CD14-positive monocyte (primary cell): Measurements from ENCODE around the gene SLC66A2. TPM values are rescaled to one million over a fixed set of nuclear protein-coding genes. Genes with fewer than 3 reads are reported as not detected.
"Not testable (repeated sequence)": the region's sequence is repeated elsewhere in the genome, so short reads cannot be mapped to it uniquely, and the experiment has no call there.

Source experiments
- DNase-seq, 3 donors: peaks; one replicate each; pipeline ENCODE4 v3.0.0-alpha.2; 2011 to 2022
- H2AFZ ChIP-seq: 2 replicates; pipeline ENCODE4 v1.6.0; 2012; ENCODE audit warnings: mild to moderate bottlenecking, low read depth, low read length, inconsistent platforms; ENCODE audit not compliant: insufficient read depth, poor library complexity, severe bottlenecking
- H3K27ac ChIP-seq, 2 donors: 1 replicate in 1 of 2; 2 replicates in 1 of 2; pipeline ENCODE4 v1.5.1; 2012 to 2013; ENCODE audit warnings: low read length in 2 of 2, control low read depth in 1 of 2, inconsistent platforms in 1 of 2, low read depth in 1 of 2, mild to moderate bottlenecking in 1 of 2
- H3K27me3 ChIP-seq, 2 donors: one replicate each; pipeline versions ENCODE4 v1.6.0 to v1.6.1; 2011 to 2013; ENCODE audit warnings: low read length in 2 of 2; ENCODE audit not compliant: control insufficient read depth in 2 of 2, insufficient read depth in 2 of 2
- H3K36me3 ChIP-seq, 2 donors: replicated peaks in 1 of 2; 1 replicate in 1 of 2; 2 replicates in 1 of 2; pipeline versions ENCODE4 v1.5.1 to v1.6.1; 2012 to 2013; ENCODE audit warnings: low read length in 2 of 2, control low read depth in 1 of 2, inconsistent platforms in 1 of 2, mild to moderate bottlenecking in 1 of 2; ENCODE audit not compliant: insufficient read depth in 2 of 2, control insufficient read depth in 1 of 2
- H3K4me1 ChIP-seq, 2 donors: 1 replicate in 1 of 2; 2 replicates in 1 of 2; pipeline versions ENCODE4 v1.5.1 to v1.6.1; 2012 to 2013; ENCODE audit warnings: low read length in 2 of 2, control low read depth in 1 of 2, inconsistent platforms in 1 of 2, mild to moderate bottlenecking in 1 of 2, moderate library complexity in 1 of 2; ENCODE audit not compliant: insufficient read depth in 2 of 2, control insufficient read depth in 1 of 2
- H3K4me2 ChIP-seq: replicated peaks from 2 replicates; pipeline ENCODE3; 2012; ENCODE audit warnings: low read length, moderate library complexity, mild to moderate bottlenecking; ENCODE audit not compliant: poor library complexity, severe bottlenecking; ENCODE audit errors: extremely low read depth
- H3K4me3 ChIP-seq, 3 experiments: fragments of 200-600 bp in 1 of 3; sonication (generic) in 1 of 3; replicated peaks in 1 of 3; 1 replicate in 2 of 3; 2 replicates in 1 of 3; pipeline ENCODE4 v1.5.1; 2011 to 2013; ENCODE audit warnings: low read length in 3 of 3, mild to moderate bottlenecking in 3 of 3, control low read depth in 2 of 3, low read depth in 2 of 3, inconsistent platforms in 1 of 3, moderate library complexity in 1 of 3
- H3K79me2 ChIP-seq: 2 replicates; pipeline ENCODE4 v1.6.0; 2012; ENCODE audit warnings: mild to moderate bottlenecking, control low read depth, inconsistent platforms, low read length, moderate library complexity; ENCODE audit not compliant: insufficient read depth
- H3K9ac ChIP-seq: 2 replicates; pipeline ENCODE4 v1.6.0; 2017; ENCODE audit warnings: low read length, mild to moderate bottlenecking; ENCODE audit not compliant: insufficient read depth, poor library complexity, severe bottlenecking
- H3K9me3 ChIP-seq, 2 donors: replicated peaks in 1 of 2; 1 replicate in 1 of 2; 2 replicates in 1 of 2; pipeline versions ENCODE4 v1.5.1 to v1.6.1; 2012 to 2013; ENCODE audit warnings: low read length in 2 of 2, control low read depth in 1 of 2; ENCODE audit not compliant: control insufficient read depth in 1 of 2, insufficient read depth in 1 of 2
- H4K20me1 ChIP-seq: 2 replicates; pipeline ENCODE4 v1.6.0; 2012; ENCODE audit warnings: mild to moderate bottlenecking, low read length, control low read depth, moderate library complexity; ENCODE audit not compliant: insufficient read depth
- H3K27ac Mint-ChIP-seq, 7 donors: one replicate each; pipeline ENCODE4 v1.8.0; 2020; ENCODE audit warnings: mild to moderate bottlenecking in 7 of 7, mixed read lengths in 7 of 7, moderate library complexity in 6 of 7, inconsistent platforms in 2 of 7
- H3K27me3 Mint-ChIP-seq, 3 donors: one replicate each; pipeline ENCODE4 v1.8.0; 2021 to 2022; ENCODE audit warnings: low read depth in 3 of 3, mild to moderate bottlenecking in 3 of 3, mixed read lengths in 3 of 3, moderate library complexity in 3 of 3, inconsistent platforms in 1 of 3
- H3K36me3 Mint-ChIP-seq, 2 donors: one replicate each; pipeline ENCODE4 v1.8.0; 2020; ENCODE audit warnings: mixed read lengths in 2 of 2, inconsistent platforms in 1 of 2, mild to moderate bottlenecking in 1 of 2
- H3K4me1 Mint-ChIP-seq: one replicate; pipeline ENCODE4 v1.8.0; 2020; ENCODE audit warnings: mild to moderate bottlenecking, mixed read lengths
- H3K4me3 Mint-ChIP-seq, 2 donors: one replicate each; pipeline ENCODE4 v1.8.0; 2020; ENCODE audit warnings: mild to moderate bottlenecking in 2 of 2, mixed read lengths in 2 of 2, moderate library complexity in 1 of 2
- H3K9me3 Mint-ChIP-seq, 7 donors: one replicate each; pipeline ENCODE4 v1.8.0; 2020 to 2022; ENCODE audit warnings: mixed read lengths in 7 of 7, mild to moderate bottlenecking in 6 of 7, moderate library complexity in 6 of 7, inconsistent platforms in 2 of 7
- CTCF ChIP-seq: fragments of 200-600 bp; IDR thresholded peaks from one replicate; pipeline ENCODE4 v1.8.0; 2022; ENCODE audit warnings: antibody characterized with exemption, mild to moderate bottlenecking
- WGBS: methylation state at CpG from one replicate; pipeline ENCODE4 v1.1.5; 2013; ENCODE audit warnings: missing lambda C conversion rate; ENCODE audit not compliant: insufficient coverage; 5-methylcytosine and 5-hydroxymethylcytosine counted together
- intact Hi-C, 2 donors: fragments of 100-400 bp; cut with micrococcal nuclease; formaldehyde crosslinking; loops; one replicate each; pipeline versions ENCODE4 v1.15.0 to v1.15.1; 2023
- polyA plus RNA-seq, 3 donors: library from polyadenylated mRNA; depleted of rRNA in 1 of 3; unstranded in 2 of 3; stranded (reverse) in 1 of 3; fragments of 300-500 nt in 2 of 3; fragments of >200 nt in 1 of 3; fragmentation: Illumina TruSeq in 2 of 3; gene quantifications; 1 replicate in 2 of 3; 2 replicates in 1 of 3; pipeline ENCODE4 v1.2.3, GENCODE V29; 2012 to 2021

Gene SLC66A2
- polyA plus RNA-seq, 3 donors = 26.8 to 42.6 (median 33.8) TPM

GRCh38 chr18:79999701-80000100 is 48.2 kb upstream of the SLC66A2 start:
- H3K9ac ChIP-seq, H3K79me2 ChIP-seq, H2AFZ ChIP-seq, H3K27me3 ChIP-seq, intact Hi-C loops, H3K4me1 ChIP-seq, H4K20me1 ChIP-seq, H3K4me1 Mint-ChIP-seq, H3K27ac ChIP-seq, H3K36me3 ChIP-seq, H3K4me3 Mint-ChIP-seq, H3K4me3 ChIP-seq, H3K4me2 ChIP-seq, H3K36me3 Mint-ChIP-seq, H3K27ac Mint-ChIP-seq, H3K27me3 Mint-ChIP-seq: not testable (repeated sequence)
- WGBS = 100% methylated on average over 1 of the region's 2 CpGs
- H3K9me3 Mint-ChIP-seq = peaks cover 16 to 35% (median 26%) of the 10 kb centered on the region in 7 donors
- peak in 1 of 3 donors; percentile 20 for DNase-seq
- H3K9me3 ChIP-seq = peaks cover 12 to 21% of the 10 kb centered on the region in 2 donors

GRCh38 chr18:79991494-79991893 is 40.0 kb upstream of the SLC66A2 start:
- H4K20me1 ChIP-seq = peaks cover 7% of the 10 kb centered on the region
- H3K36me3 ChIP-seq = no peaks in the 10 kb centered on the region
- Mint-ChIP-seq H3K36me3 (peaks cover under 1% of the 10 kb centered on the region in 2 donors), H3K27me3 (peaks cover 0 to 4% (median 0%) of the 10 kb centered on the region in 3 donors), H3K27ac (peak overlapping the region in 1 of 7 donors; percentile 8), H3K9me3 (peaks cover 0 to 5% (median 2%) of the 10 kb centered on the region in 7 donors), H3K4me1 (peaks cover 19% of the 10 kb centered on the region), H3K4me3 (no peak overlapping the region)
- TF ChIP-seq CTCF = no peak
- H3K4me1 ChIP-seq = peaks cover 21 to 24% of the 10 kb centered on the region in 2 donors
- no peak overlapping the region for H3K27ac ChIP-seq
- no peak for DNase-seq
- 86% methylated on average over 1 of the region's 2 CpGs for WGBS
- H3K4me3 ChIP-seq = no peak overlapping the region
- H3K4me2 ChIP-seq = no peak overlapping the region
- peaks cover 20% of the 10 kb centered on the region for H3K79me2 ChIP-seq
- H3K9ac ChIP-seq = no peak overlapping the region
- intact Hi-C loops = no loop called here
- H3K27me3 ChIP-seq = no peaks in the 10 kb centered on the region
- no peak overlapping the region for H2AFZ ChIP-seq
- no peaks in the 10 kb centered on the region for H3K9me3 ChIP-seq
